Non-pigmented ciliary epithelial cell (primary cell): Measurements from ENCODE around the gene VASN.

Experiments used
- DNase-seq: peaks from one replicate; pipeline ENCODE4 v3.0.0-alpha.2; 2010; ENCODE audit warnings: low read depth

VASN gene

DNA sequence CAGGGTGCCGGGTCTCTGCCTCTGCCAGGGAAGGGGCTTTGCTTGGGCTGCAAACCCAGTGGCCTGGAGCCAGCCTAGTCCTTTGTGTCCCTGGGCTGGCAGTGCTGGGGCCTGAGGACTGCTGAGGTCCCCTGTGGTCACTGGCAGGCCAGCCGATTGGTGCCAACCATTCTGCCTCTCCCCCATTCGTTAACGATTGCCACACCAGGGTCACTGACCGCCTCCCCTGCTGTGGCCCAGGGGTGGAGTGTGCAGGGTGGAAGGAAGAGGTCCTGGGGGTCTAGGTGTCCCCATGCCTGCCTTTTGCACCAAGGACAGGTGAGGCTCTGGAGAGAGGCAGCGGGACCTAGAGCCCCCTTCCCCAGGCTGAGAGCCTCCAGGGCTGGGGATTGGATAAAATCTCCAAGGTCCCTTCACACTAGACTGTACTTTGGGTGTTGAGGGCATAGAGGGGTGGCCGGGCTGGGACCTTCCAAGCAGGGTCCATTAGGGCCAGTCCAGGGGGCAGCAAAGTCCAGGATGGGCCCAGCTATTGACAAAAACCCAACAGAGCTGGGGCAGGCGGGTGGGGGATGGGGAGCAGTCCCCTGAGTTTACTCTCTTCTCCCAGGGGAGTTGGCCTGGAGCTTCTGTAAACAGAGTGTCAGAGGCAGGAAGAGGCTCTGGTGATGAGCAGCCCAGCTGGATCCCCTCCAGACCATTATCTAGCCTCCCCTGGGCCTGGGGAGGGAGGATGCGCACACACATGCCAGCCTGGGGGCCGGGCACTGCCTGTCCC, 1.1 kb downstream of the VASN start:
- DNase-seq: no peak

GRCh38 chr16:4373356-4373908, 1.8 kb downstream of the VASN start:
- no peak for DNase-seq

GRCh38 chr16:4373909-4374742, 2.5 kb downstream of the VASN start:
- peak; percentile 76 for DNase-seq

GRCh38 chr16:4375717-4376116, 4.1 kb downstream of the VASN start:
- DNase-seq: no peak

- DNase-seq: no peak
Observed at GRCh38 chr16:4376126-4376892, 4.7 kb downstream of the VASN start.

DNA sequence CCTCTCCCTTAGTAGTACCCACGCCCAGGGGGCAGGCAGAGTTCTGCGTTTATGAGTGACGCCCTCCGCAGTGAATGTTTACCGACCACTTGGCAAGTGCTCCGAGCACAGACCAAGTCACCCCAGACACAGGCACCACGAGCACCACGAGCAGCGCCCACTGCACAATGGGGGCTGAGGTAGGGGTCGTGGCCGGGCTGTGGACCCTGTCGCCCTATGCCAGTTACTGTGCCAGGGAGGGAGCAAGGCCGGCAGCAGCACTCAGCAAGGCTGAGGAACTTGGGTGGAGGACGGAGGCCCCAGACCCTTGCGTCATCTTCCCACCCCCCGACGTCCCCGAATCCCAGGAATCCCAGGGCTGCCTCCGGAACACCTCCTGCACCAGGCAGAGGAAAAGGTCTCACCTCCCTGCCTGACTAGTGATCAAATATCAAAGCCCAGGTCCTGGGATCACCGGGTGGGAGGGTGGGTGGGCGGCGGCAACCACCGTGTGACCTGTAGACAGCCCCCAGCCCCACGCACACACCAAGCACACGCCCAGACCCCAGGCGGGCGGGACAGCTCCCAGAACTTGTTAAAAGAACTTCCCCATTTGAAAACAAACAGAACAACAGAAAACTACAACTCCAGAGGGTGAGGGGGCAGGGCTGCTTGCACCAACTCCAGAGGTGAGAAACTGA, 5.4 kb downstream of the VASN start:
- DNase-seq: no peak

DNA sequence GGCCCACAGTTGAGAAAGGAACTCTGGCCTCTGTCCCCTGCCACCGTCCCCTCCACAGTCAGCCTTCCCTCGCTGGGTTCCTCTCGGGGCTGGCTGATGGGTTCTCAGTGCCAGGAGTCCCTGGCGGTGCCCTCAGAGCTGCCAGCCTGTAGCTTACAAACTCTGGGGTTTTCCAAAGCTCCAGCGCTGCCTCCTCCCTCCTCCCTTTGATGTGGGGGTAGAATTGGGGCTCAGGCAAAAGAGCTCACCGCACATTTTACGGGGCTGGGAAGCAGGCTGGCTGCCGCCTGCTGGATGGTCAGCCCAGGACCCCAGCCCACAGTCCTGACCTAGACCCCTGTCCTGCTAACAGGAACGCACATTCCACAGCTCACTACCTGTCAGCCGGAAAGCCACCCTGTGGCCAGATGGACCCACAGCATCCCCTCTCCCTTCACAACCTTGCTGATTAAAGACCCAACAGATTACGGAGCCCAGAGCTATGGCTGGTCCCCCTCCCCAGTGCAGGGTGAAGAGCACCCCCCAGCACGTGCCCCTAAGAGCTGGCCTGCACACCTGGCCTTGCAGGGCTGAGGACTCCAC, 6.0 kb downstream of the VASN start:
- DNase-seq: no peak

DNA sequence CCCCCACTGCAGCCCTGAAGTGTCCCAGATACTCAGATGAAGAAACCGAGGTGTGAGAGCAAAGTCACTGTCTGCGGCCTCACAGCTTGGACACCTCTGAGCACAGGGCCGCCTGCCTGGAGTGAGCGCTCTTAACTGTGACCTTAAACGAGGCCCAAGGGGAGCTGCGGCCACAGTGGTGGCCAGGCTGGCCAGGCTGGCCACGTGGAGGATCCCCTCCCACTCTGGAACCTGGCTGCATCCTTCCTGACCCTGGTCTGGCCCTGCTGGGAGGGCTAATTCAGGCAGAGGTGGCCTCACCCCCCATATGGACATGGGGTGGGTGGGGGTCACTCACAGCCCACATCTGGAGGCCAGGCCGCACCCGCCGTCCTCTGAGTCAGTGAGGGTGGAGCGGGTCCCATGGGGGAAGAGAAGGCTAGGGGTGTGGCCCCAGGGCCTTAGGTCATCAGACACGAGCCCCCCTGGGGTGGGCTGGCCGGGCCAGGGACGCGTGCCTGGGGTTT, 6.6 kb downstream of the VASN start:
- DNase-seq: no peak

DNA sequence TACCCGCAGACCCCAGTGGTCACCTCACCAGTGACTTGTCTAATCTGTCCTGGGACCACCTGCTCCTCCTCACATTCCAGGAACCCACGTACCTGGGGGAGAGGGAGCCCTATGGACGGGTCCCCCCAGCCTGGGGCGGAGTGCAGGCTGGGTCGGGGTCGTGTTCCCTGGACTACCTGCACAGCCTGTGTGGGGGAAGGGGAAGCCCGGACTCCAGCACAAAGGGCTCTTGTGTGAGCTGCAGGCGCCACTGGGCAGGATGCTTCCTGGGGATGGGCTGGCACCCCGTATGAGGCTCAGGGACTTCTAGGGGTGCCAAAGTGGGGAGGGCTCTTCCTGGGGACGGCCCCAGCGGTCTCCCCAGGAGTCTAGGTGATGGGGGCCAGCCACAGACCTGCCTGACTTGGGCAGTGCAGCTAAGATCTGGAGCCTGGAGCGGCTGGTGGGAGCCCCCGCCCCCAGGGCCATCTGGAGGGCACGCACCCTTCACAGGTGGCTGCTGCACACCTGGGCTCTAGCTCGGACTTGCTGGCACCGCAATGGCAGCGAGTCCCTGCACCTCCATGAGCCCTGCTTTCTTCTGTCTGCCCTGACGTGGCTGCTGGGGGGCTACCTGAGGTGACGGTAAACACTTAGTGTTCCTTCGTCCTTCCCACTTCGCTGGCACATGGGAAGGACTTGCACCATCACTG, 7.5 kb downstream of the VASN start:
- DNase-seq: no peak

GRCh38 chr16:4380119-4381063, 8.7 kb downstream of the VASN start:
- DNase-seq: no peak

DNA sequence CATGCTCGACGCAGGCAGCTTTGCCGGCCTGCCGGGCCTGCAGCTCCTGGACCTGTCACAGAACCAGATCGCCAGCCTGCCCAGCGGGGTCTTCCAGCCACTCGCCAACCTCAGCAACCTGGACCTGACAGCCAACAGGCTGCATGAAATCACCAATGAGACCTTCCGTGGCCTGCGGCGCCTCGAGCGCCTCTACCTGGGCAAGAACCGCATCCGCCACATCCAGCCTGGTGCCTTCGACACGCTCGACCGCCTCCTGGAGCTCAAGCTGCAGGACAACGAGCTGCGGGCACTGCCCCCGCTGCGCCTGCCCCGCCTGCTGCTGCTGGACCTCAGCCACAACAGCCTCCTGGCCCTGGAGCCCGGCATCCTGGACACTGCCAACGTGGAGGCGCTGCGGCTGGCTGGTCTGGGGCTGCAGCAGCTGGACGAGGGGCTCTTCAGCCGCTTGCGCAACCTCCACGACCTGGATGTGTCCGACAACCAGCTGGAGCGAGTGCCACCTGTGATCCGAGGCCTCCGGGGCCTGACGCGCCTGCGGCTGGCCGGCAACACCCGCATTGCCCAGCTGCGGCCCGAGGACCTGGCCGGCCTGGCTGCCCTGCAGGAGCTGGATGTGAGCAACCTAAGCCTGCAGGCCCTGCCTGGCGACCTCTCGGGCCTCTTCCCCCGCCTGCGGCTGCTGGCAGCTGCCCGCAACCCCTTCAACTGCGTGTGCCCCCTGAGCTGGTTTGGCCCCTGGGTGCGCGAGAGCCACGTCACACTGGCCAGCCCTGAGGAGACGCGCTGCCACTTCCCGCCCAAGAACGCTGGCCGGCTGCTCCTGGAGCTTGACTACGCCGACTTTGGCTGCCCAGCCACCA, 9.7 kb downstream of the VASN start:
- no peak for DNase-seq

GRCh38 chr16:4381935-4382794, 10.5 kb downstream of the VASN start:
- no peak for DNase-seq

DNA sequence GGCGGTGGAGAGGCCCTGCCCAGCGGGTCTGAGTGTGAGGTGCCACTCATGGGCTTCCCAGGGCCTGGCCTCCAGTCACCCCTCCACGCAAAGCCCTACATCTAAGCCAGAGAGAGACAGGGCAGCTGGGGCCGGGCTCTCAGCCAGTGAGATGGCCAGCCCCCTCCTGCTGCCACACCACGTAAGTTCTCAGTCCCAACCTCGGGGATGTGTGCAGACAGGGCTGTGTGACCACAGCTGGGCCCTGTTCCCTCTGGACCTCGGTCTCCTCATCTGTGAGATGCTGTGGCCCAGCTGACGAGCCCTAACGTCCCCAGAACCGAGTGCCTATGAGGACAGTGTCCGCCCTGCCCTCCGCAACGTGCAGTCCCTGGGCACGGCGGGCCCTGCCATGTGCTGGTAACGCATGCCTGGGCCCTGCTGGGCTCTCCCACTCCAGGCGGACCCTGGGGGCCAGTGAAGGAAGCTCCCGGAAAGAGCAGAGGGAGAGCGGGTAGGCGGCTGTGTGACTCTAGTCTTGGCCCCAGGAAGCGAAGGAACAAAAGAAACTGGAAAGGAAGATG, 11.2 kb downstream of the VASN start:
- DNase-seq: no peak

GRCh38 chr16:4383591-4384444, 12.2 kb downstream of the VASN start:
- no peak for DNase-seq

DNA sequence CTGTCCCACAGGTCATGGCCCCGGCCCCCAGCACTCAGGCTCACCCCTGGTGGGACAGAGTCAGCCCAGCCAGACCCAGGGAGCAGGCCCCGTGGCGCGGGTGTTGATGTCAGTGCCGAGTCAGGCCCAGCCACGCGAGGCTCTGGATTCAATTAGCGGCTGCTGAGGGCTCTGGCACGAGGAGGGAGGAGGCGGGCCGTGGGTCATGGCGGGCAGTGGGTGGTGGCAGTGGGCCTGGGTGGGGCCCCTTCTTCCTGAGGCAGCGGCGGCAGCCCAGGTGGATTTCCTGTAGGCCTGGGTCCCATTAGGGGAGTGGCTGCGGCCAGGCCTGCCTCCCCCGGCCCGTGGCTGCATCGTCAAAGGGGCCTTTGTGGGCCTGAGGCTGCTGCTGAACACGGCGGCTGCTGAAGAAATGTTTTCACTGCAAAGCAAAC, 12.9 kb downstream of the VASN start:
- no peak for DNase-seq
